K562 (cell line): ENCODE measurements around the gene DBI.

Source experiments
- BHLHE40 ChIP-seq: IDR thresholded peaks from 2 replicates; pipeline ENCODE4 v1.6.1; 2011; ENCODE audit warnings: low read length, improper control_type of control experiment
- CCNT2 ChIP-seq: IDR thresholded peaks from 2 replicates; pipeline ENCODE4 v1.6.1; 2011; ENCODE audit warnings: borderline replicate concordance, low read depth, mild to moderate bottlenecking, moderate library complexity, mixed read lengths, low read length; ENCODE audit not compliant: insufficient read length; ENCODE audit errors: extremely low read depth
- ETV6 ChIP-seq, 3 experiments: fragments of 150-350 bp in 1 of 3; sonication (generic) in 1 of 3; formaldehyde crosslinking in 1 of 3; IDR thresholded peaks; 2 replicates each; pipeline versions ENCODE4 v1.6.1 to v1.8.0; 2014 to 2022; ENCODE audit warnings: borderline replicate concordance in 2 of 3, low read depth in 2 of 3, antibody characterized with exemption in 1 of 3, low read length in 1 of 3, mild to moderate bottlenecking in 1 of 3, missing genetic modification reagents in 1 of 3
- FOXK1 ChIP-seq: sonication (generic); formaldehyde crosslinking; IDR thresholded peaks from 2 replicates; pipeline ENCODE4 v1.8.0; 2022; ENCODE audit warnings: missing genetic modification reagents, mild to moderate bottlenecking, borderline replicate concordance
- HDAC6 ChIP-seq: IDR thresholded peaks from 2 replicates; pipeline ENCODE4 v1.6.1; 2012; ENCODE audit warnings: low read depth, mild to moderate bottlenecking, control low read depth, inconsistent platforms, low read length, moderate library complexity
- HDAC8 ChIP-seq: fragments of 450-650 bp; IDR thresholded peaks from 2 replicates; pipeline ENCODE4 v1.6.1; 2016; ENCODE audit warnings: mild to moderate bottlenecking, missing genetic modification characterization, moderate library complexity, missing compliant biosample characterization
- HMG20A ChIP-seq: fragments of 450-650 bp; formaldehyde crosslinking; conservative IDR thresholded peaks from 2 replicates; pipeline ENCODE4 v1.4.0; 2020; ENCODE audit warnings: mild to moderate bottlenecking, mixed read lengths
- HSF4 ChIP-seq: fragments of 250-450 bp; sonication (Bioruptor Pico); IDR thresholded peaks from 2 replicates; pipeline ENCODE4 v2.1.2; 2022; ENCODE audit warnings: mild to moderate bottlenecking, moderate library complexity, borderline replicate concordance
- MBD2 ChIP-seq: sonication (generic); IDR thresholded peaks from 2 replicates; pipeline ENCODE4 v1.6.1; 2016; ENCODE audit warnings: low read depth, borderline replicate concordance
- NR2C2 ChIP-seq, 2 experiments: fragments of 200-800 bp in 1 of 2; sonication (Bioruptor generic) in 1 of 2; sonication (generic) in 1 of 2; formaldehyde crosslinking in 1 of 2; IDR thresholded peaks; 2 replicates each; pipeline versions ENCODE4 v1.6.1 to v1.8.0; 2016 to 2022; ENCODE audit warnings: mild to moderate bottlenecking in 1 of 2, missing compliant biosample characterization in 1 of 2, missing genetic modification characterization in 1 of 2, missing genetic modification reagents in 1 of 2
- SP1 ChIP-seq: sonication (generic); formaldehyde crosslinking; IDR thresholded peaks from 2 replicates; pipeline ENCODE4 v1.8.1; 2022; ENCODE audit warnings: mild to moderate bottlenecking, missing genetic modification reagents
- TF ChIP-seq, protein P1 (sequence below), 3 experiments: IDR thresholded peaks in 2 of 3; conservative IDR thresholded peaks in 1 of 3; 2 replicates each; pipeline ENCODE4 v1.5.1; 2011 to 2012; ENCODE audit warnings: low read length in 3 of 3, mild to moderate bottlenecking in 3 of 3, control low read depth in 2 of 3, improper control_type of control experiment in 1 of 3, inconsistent platforms in 1 of 3, low read depth in 1 of 3, mixed read lengths in 1 of 3, moderate library complexity in 1 of 3; ENCODE audit not compliant: insufficient read depth in 2 of 3
- TF ChIP-seq, protein P2 (sequence below): fragments of 200-800 bp; sonication (Bioruptor generic); IDR thresholded peaks from 2 replicates; pipeline ENCODE4 v1.6.1; 2017; ENCODE audit warnings: missing genetic modification characterization, missing compliant biosample characterization
- TF ChIP-seq, protein P3 (sequence below), 2 experiments: fragments of 450-650 bp; IDR thresholded peaks; 2 replicates each; pipeline ENCODE4 v1.6.1; 2016; ENCODE audit warnings: mild to moderate bottlenecking in 2 of 2, borderline replicate concordance in 1 of 2, low read depth in 1 of 2, moderate library complexity in 1 of 2

DNA sequence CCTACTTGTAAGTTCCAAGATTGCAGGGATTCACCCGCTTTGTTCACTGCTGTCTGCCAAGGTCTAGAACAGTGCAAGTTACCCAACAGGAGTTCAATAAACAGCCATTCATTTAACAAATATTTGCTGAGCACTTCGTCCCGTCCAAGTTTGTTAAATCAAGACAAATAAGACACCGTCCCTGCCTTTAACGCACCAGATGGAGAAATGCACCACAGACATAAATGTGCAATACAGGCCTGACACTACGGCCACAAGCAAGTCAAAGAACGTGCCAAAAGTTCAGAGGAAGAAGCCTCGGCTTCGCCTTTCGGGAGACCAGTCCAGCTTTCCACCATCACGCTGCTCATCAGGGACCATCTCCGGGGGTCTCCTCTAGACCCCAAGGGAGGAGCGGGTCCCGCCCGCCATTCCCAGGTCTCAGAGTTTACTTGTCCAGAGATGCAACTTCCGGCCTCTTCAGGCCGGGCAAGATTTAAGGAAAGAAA is 572 bp upstream of the DBI start:
- TF ChIP-seq, protein P1, sequence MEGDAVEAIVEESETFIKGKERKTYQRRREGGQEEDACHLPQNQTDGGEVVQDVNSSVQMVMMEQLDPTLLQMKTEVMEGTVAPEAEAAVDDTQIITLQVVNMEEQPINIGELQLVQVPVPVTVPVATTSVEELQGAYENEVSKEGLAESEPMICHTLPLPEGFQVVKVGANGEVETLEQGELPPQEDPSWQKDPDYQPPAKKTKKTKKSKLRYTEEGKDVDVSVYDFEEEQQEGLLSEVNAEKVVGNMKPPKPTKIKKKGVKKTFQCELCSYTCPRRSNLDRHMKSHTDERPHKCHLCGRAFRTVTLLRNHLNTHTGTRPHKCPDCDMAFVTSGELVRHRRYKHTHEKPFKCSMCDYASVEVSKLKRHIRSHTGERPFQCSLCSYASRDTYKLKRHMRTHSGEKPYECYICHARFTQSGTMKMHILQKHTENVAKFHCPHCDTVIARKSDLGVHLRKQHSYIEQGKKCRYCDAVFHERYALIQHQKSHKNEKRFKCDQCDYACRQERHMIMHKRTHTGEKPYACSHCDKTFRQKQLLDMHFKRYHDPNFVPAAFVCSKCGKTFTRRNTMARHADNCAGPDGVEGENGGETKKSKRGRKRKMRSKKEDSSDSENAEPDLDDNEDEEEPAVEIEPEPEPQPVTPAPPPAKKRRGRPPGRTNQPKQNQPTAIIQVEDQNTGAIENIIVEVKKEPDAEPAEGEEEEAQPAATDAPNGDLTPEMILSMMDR (IDR thresholded peaks at IDR 0.05 in 2 of 3, conservative IDR thresholded peaks at IDR 0.05 in 1 of 3; ENCODE audit: insufficient read depth in 2 of 3, low read depth in 1 of 3, low read length in 3 of 3), result no peak
- TF ChIP-seq HMG20A (CRISPR knock-in tag) (no peak), BHLHE40 (no peak), ETV6 (IDR thresholded peaks at IDR 0.05; ENCODE audit: borderline replicate concordance in 1 of 2, low read depth in 2 of 2, low read length in 1 of 2) (no peak), ETV6 (CRISPR knock-in tag; IDR thresholded peaks at IDR 0.05; ENCODE audit: borderline replicate concordance) (no peak), MBD2 (no peak), HSF4 (CRISPR knock-in tag) (no peak), HDAC6 (no peak), HDAC8 (tag) (no peak), FOXK1 (CRISPR knock-in tag) (no peak), SP1 (CRISPR knock-in tag) (no peak), NR2C2 (CRISPR knock-in tag; IDR thresholded peaks at IDR 0.05) (no peak), NR2C2 (tag; IDR thresholded peaks at IDR 0.05) (peak; percentile 48; the same call in 1 of the 2 replicates), CCNT2 (no peak)
- TF ChIP-seq, protein P2, sequence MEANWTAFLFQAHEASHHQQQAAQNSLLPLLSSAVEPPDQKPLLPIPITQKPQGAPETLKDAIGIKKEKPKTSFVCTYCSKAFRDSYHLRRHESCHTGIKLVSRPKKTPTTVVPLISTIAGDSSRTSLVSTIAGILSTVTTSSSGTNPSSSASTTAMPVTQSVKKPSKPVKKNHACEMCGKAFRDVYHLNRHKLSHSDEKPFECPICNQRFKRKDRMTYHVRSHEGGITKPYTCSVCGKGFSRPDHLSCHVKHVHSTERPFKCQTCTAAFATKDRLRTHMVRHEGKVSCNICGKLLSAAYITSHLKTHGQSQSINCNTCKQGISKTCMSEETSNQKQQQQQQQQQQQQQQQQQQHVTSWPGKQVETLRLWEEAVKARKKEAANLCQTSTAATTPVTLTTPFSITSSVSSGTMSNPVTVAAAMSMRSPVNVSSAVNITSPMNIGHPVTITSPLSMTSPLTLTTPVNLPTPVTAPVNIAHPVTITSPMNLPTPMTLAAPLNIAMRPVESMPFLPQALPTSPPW, result no peak
- TF ChIP-seq, protein P3, sequence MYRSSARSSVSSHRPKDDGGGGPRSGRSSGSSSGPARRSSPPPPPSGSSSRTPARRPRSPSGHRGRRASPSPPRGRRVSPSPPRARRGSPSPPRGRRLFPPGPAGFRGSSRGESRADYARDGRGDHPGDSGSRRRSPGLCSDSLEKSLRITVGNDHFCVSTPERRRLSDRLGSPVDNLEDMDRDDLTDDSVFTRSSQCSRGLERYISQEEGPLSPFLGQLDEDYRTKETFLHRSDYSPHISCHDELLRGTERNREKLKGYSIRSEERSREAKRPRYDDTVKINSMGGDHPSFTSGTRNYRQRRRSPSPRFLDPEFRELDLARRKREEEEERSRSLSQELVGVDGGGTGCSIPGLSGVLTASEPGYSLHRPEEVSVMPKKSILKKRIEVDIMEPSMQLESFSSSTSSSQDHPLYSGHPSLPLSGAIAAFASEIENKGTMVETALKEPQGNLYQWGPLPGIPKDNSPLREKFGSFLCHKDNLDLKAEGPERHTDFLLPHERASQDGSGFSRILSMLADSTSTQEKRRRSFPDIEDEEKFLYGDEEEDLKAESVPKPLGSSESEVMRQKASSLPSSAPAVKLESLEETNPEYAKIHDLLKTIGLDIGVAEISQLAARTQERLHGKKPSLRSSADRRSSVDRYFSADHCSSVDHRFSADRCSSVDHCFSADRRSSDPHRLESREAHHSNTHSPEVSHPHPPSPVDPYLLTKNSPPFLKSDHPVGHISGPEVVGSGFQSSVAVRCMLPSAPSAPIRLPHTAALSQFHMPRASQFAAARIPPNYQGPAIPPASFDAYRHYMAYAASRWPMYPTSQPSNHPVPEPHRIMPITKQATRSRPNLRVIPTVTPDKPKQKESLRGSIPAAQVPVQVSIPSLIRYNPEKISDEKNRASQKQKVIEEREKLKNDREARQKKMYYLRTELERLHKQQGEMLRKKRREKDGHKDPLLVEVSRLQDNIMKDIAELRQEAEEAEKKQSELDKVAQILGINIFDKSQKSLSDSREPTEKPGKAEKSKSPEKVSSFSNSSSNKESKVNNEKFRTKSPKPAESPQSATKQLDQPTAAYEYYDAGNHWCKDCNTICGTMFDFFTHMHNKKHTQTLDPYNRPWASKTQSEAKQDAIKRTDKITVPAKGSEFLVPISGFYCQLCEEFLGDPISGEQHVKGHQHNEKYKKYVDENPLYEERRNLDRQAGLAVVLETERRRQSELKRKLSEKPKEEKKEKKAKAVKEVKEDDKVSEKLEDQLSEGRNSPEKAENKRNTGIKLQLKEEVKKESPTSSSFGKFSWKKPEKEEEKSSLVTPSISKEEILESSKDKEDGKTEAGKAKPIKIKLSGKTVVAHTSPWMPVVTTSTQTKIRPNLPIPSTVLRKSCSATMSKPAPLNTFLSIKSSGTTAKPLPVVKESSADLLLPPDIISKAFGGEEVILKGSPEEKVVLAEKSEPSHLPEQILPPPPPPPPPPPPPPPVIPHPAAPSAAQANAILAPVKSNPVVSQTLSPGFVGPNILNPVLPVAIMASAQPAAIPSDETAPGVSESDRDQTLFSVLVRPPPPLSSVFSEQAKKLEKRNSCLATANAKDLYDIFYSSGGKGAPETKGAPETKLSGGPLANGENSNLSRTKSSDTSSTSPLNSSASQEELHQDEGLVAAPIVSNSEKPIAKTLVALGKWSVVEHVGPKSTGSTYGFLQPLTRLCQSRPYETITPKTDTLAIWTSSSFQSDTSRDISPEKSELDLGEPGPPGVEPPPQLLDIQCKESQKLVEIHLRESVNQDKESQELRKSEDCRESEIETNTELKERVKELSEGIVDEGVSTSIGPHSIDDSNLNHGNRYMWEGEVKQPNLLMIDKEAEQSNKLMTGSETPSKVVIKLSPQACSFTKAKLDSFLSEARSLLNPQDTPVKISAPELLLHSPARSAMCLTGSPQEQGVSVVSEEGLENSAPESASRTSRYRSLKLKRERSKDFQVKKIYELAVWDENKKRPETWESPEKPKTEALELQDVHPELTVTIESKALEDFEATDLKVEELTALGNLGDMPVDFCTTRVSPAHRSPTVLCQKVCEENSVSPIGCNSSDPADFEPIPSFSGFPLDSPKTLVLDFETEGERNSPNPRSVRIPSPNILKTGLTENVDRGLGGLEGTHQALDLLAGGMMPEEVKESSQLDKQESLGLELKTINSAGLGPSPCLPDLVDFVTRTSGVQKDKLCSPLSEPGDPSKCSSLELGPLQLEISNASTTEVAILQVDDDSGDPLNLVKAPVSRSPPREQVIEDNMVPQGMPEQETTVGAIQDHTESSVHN (IDR thresholded peaks at IDR 0.05; ENCODE audit: borderline replicate concordance in 1 of 2, low read depth in 1 of 2), result no peak; a peak in 1 of 4 replicates
